Muscle layer of duodenum (tissue), 2 donors: ENCODE data around the gene FZD2.

Experiments
- H3K27ac ChIP-seq: one replicate; pipeline ENCODE4 v1.7.0; 2013; ENCODE audit warnings: mild to moderate bottlenecking, low read length
- H3K27me3 ChIP-seq: one replicate; pipeline ENCODE4 v1.7.0; 2013; ENCODE audit warnings: low read depth, mild to moderate bottlenecking, control low read depth, low read length
- H3K36me3 ChIP-seq, 2 donors: one replicate each; pipeline ENCODE4 v1.7.0; 2013; ENCODE audit warnings: low read length in 2 of 2, control low read depth in 1 of 2, mild to moderate bottlenecking in 1 of 2; ENCODE audit not compliant: insufficient read depth in 2 of 2, control insufficient read depth in 1 of 2
- H3K4me1 ChIP-seq, 2 donors: one replicate each; pipeline ENCODE4 v1.7.0; 2013; ENCODE audit warnings: low read length in 2 of 2, mild to moderate bottlenecking in 2 of 2, control low read depth in 1 of 2, moderate library complexity in 1 of 2; ENCODE audit not compliant: insufficient read depth in 2 of 2, control insufficient read depth in 1 of 2
- H3K4me3 ChIP-seq, 2 donors: one replicate each; pipeline ENCODE4 v1.7.0; 2013; ENCODE audit warnings: low read length in 2 of 2, low read depth in 1 of 2, mild to moderate bottlenecking in 1 of 2
- H3K9me3 ChIP-seq, 2 donors: one replicate each; pipeline ENCODE4 v1.7.0; 2013; ENCODE audit warnings: low read length in 2 of 2, control low read depth in 1 of 2, mild to moderate bottlenecking in 1 of 2; ENCODE audit not compliant: control insufficient read depth in 1 of 2
- donor health status: healthy.

FZD2 gene

DNA sequence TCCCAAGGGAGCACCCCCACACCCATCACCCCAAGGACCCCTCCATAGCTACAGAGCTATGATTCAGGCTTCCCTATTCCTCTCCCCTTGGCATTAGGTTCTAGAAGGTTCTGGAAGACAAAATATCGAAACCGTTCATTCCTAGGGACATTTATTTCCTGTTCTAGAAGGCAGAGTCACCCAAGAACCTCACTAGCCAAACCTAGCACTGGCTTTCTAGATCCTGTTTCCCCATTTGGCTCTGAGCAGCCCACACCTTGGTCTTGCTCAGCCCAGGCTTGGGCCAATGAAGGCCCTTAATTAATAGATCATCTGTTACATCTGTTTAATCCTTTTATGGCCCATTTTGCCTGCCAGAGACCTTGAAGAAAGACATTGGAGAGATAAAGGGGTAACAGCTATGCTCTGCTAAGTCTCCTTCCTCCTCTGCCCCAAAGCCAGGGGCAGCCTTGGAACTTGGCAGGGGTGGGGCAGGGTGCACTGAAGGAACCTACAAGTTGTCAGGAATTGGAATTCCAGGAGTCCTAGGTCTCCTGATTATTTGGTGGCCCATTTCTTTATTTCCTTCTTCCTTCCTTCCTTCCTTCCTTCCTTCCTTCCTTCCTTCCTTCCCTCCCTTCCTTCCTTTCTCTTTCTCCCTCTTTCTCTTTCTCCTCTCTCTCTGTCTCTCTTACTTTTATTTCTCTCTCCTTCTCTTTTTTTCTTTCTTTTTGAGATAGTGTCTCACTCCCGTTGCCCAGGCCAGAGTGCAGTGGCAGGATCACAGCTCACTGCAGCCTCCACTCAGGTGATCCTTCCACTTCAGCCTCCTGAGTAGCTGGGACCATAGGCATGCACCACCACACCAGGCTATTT lies 8.7 kb upstream of the FZD2 start:
- H3K27me3 ChIP-seq, result no peaks in the 10 kb centered on the region
- H3K36me3 ChIP-seq, result no peaks in the 10 kb centered on the region
- no peak overlapping the region for H3K27ac ChIP-seq
- peaks cover 0 to 4% of the 10 kb centered on the region in 2 donors for H3K9me3 ChIP-seq
- no peak overlapping the region for H3K4me3 ChIP-seq
- H3K4me1 ChIP-seq, result no peaks in the 10 kb centered on the region

DNA sequence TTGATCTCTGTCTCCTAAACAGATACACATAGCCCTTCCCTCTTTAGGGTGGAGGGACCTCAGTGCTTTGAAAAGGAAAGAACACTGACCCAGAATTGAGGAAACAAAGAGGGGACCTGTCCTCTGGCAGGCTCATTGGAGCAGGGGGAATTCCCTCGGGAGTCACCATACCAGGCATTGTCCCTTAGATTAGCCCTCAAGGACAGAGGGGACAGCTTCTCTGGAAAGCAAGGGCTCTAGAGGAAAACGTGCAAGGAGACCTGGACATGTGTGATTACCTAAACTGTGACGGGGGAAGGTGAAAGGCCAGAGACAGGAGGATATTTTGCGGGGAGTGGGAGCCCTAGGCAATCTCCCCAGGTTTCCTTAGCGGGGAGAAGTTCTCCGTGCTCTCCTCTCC lies 7.6 kb upstream of the FZD2 start:
- Histone ChIP-seq H3K27ac (no peak overlapping the region), H3K27me3 (no peaks in the 10 kb centered on the region), H3K4me1 (no peaks in the 10 kb centered on the region), H3K4me3 (no peak overlapping the region), H3K36me3 (no peaks in the 10 kb centered on the region), H3K9me3 (peaks cover 0 to 4% of the 10 kb centered on the region in 2 donors)

DNA sequence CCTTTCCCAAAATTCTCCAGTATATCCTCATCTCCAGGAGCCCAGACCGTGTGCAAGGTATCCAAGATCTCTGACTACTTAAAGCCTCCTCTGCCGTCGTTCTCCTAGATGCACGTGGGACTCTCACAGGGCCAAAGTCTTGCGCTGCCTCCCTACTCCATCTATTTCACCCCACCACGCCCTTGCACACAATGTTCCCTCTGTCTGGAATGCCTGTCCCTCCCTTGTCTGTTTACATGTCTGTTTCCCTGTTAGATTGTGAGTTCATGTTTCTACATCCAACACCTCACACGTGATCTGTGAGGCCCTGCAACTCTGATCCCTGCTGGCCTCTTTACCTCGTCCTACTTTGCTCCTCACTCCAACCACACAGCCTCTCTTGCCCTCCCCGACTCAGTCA lies 4.9 kb upstream of the FZD2 start:
- Histone ChIP-seq H3K27ac (no peak overlapping the region), H3K9me3 (no peaks in the 10 kb centered on the region), H3K4me1 (peaks cover 0 to 7% of the 10 kb centered on the region in 2 donors), H3K4me3 (no peak overlapping the region), H3K36me3 (no peaks in the 10 kb centered on the region), H3K27me3 (no peaks in the 10 kb centered on the region)

DNA sequence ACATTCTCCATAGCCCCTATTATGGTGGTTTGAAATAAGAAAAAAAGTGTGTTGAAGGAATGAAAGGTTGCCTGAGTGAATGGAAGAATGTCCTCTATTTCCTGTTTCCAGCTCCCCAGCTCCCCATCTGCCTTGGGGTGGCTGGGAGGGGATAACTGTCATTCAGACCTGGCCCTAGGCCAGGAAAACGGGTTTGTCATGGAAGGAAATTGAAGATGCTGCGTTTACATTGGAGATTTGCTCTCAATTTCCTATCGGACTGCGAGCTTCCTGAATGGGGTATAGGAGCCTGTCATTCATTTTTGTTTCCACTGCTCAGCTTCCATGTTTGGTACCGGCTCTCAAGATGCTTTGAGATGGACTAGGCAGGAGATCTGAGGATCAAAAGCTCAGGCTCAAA lies 2.2 kb upstream of the FZD2 start:
- no peaks in the 10 kb centered on the region for H3K27me3 ChIP-seq
- no peak overlapping the region for H3K4me3 ChIP-seq
- H3K27ac ChIP-seq, result no peak overlapping the region
- H3K9me3 ChIP-seq, result no peaks in the 10 kb centered on the region
- H3K36me3 ChIP-seq, result no peaks in the 10 kb centered on the region
- H3K4me1 ChIP-seq, result peaks cover 0 to 18% of the 10 kb centered on the region in 2 donors

DNA sequence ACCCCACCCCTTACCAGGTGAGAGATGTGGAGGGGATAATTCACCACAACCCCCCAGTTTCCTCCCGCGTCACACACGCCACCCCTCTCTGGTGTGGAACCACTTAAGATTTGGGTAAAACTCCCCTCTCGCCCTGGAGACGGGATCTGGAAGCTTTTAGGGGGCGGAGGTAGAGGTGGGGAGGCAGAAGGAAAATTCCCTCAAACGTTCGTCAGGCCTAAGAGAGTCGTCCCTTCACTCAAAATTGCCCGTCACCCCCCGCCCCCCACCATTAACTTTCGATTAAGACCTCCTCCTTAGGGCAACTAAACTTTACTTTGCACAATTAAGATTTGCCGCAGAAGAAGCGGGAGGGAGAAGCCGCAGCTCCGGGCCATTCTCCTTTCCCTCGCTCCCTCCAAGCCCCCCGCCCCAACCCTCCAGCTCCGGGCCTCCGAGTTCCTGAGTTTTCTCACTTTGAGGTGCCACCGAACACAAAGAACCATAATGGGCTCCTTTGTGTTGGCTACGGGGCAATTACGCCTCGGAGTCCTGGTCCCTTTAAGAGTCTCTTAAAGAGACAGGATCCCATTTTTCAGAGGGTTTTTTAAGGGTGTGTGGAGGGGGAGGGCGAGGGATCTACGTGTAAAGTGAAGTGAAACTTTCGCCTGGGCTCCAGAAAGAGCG lies 985 bp upstream of the FZD2 start:
- H3K27me3 ChIP-seq, result no peaks in the 10 kb centered on the region

DNA sequence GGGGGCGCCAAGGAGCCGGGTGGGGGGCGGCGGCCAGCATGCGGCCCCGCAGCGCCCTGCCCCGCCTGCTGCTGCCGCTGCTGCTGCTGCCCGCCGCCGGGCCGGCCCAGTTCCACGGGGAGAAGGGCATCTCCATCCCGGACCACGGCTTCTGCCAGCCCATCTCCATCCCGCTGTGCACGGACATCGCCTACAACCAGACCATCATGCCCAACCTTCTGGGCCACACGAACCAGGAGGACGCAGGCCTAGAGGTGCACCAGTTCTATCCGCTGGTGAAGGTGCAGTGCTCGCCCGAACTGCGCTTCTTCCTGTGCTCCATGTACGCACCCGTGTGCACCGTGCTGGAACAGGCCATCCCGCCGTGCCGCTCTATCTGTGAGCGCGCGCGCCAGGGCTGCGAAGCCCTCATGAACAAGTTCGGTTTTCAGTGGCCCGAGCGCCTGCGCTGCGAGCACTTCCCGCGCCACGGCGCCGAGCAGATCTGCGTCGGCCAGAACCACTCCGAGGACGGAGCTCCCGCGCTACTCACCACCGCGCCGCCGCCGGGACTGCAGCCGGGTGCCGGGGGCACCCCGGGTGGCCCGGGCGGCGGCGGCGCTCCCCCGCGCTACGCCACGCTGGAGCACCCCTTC lies 484 bp downstream of the FZD2 start:
- Histone ChIP-seq H3K27ac (no peak overlapping the region), H3K4me1 (peaks cover 0 to 18% of the 10 kb centered on the region in 2 donors), H3K27me3 (no peaks in the 10 kb centered on the region), H3K9me3 (no peaks in the 10 kb centered on the region), H3K4me3 (peak overlapping the region; percentile 44 to 71), H3K36me3 (no peaks in the 10 kb centered on the region)

More for the DNA sequence above, 985 bp upstream of the FZD2 start:
- Histone ChIP-seq H3K4me3 (peak overlapping the region; percentile 71 to 79), H3K27ac (peak overlapping the region; percentile 75), H3K4me1 (peaks cover 0 to 18% of the 10 kb centered on the region in 2 donors), H3K9me3 (no peaks in the 10 kb centered on the region), H3K36me3 (no peaks in the 10 kb centered on the region)

DNA sequence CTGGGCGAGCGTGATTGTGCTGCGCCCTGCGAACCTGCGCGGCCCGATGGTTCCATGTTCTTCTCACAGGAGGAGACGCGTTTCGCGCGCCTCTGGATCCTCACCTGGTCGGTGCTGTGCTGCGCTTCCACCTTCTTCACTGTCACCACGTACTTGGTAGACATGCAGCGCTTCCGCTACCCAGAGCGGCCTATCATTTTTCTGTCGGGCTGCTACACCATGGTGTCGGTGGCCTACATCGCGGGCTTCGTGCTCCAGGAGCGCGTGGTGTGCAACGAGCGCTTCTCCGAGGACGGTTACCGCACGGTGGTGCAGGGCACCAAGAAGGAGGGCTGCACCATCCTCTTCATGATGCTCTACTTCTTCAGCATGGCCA lies 1.0 kb downstream of the FZD2 start:
- Histone ChIP-seq H3K4me3 (peak overlapping the region; percentile 44 to 71), H3K4me1 (peaks cover 0 to 18% of the 10 kb centered on the region in 2 donors), H3K27me3 (no peaks in the 10 kb centered on the region), H3K27ac (no peak overlapping the region), H3K36me3 (no peaks in the 10 kb centered on the region), H3K9me3 (no peaks in the 10 kb centered on the region)

DNA sequence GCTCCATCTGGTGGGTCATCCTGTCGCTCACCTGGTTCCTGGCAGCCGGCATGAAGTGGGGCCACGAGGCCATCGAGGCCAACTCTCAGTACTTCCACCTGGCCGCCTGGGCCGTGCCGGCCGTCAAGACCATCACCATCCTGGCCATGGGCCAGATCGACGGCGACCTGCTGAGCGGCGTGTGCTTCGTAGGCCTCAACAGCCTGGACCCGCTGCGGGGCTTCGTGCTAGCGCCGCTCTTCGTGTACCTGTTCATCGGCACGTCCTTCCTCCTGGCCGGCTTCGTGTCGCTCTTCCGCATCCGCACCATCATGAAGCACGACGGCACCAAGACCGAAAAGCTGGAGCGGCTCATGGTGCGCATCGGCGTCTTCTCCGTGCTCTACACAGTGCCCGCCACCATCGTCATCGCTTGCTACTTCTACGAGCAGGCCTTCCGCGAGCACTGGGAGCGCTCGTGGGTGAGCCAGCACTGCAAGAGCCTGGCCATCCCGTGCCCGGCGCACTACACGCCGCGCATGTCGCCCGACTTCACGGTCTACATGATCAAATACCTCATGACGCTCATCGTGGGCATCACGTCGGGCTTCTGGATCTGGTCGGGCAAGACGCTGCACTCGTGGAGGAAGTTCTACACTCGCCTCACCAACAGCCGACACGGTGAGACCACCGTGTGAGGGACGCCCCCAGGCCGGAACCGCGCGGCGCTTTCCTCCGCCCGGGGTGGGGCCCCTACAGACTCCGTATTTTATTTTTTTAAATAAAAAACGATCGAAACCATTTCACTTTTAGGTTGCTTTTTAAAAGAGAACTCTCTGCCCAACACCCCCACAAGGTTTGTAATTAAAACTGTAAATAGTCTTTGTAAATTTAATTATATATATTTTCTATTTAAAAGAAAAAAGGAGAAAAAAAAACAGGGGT lies 1.7 kb downstream of the FZD2 start:
- no peak overlapping the region for H3K27ac ChIP-seq
- H3K4me1 ChIP-seq, result peaks cover 0 to 18% of the 10 kb centered on the region in 2 donors
- H3K4me3 ChIP-seq, result peak overlapping the region in 1 of 2 donors; percentile 71
- H3K9me3 ChIP-seq, result no peaks in the 10 kb centered on the region
- no peaks in the 10 kb centered on the region for H3K27me3 ChIP-seq
- H3K36me3 ChIP-seq, result no peaks in the 10 kb centered on the region

DNA sequence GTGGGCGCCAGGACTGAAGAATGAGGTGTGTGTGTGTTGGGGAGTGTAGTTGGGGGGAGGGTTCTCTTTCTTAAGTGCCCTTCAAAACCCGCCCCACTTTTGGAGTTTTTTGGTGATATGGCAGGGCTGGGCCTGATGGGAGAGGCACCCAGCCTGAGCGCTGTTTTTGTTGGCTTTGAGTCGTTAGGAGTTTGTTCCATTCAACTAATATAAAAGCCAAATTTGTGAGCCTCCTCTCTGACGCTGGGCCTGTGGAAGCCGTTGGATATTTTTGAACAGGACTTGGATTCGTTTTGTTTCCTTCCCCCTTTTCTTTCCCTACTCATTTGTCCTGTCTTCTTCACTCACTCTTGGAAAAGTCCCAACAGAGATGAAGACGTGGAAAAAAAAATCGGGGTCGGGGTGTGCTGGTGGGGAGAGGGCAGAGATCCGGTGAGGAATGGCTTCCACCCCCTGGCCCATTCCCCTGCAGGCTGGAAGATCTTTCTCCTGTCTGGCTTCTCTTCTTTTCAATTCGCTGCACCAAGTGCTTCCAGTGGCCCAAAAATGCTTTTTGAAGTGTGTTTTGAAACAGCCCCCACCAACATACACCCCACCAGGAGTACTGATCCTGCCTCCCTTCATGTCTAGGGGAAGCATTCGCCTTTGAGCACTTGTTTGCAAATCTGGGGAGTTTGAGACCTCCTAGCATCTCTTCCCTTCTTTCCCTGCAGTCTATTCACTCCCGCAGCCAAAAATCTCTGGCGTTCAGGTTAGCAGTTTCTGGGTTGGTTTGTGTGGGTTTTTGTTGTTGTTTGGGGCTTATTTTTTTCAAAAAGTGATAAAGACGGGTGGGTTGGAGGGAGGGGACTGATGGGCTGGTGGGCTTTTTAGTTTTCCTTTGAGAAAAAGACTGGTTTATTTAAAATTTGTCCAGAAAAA lies 2.6 kb downstream of the FZD2 start:
- no peaks in the 10 kb centered on the region for H3K36me3 ChIP-seq
- no peaks in the 10 kb centered on the region for H3K27me3 ChIP-seq
- no peak overlapping the region for H3K27ac ChIP-seq
- H3K4me1 ChIP-seq, result peaks cover 0 to 18% of the 10 kb centered on the region in 2 donors
- H3K4me3 ChIP-seq, result no peak overlapping the region
- no peaks in the 10 kb centered on the region for H3K9me3 ChIP-seq

DNA sequence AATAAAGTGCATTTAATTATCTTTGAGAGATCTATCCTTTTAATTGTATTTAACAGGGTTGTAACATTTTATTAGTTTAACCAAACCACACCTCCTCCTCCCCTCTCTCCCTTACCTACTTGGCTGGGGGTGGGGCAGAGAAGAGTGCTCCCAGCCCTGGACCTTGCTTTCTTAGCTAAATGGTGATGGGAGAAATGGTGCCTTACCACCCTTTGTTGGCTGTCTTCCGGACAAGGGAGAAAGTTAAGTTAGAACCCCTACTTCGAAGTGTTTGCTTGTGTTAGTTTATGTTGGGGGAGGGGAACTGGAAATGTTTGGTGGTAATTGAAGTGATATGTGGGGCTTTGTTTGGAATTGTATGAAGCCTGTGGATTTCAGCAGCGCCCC lies 3.9 kb downstream of the FZD2 start:
- H3K9me3 ChIP-seq, result peaks cover 5 to 11% of the 10 kb centered on the region in 2 donors
- no peaks in the 10 kb centered on the region for H3K36me3 ChIP-seq
- H3K27me3 ChIP-seq, result no peaks in the 10 kb centered on the region
- H3K27ac ChIP-seq, result no peak overlapping the region
- H3K4me3 ChIP-seq, result no peak overlapping the region
- peaks cover 0 to 13% of the 10 kb centered on the region in 2 donors for H3K4me1 ChIP-seq
